ENCODE results near the gene FAM107B. TPM values are rescaled to one million over a fixed set of nuclear protein-coding genes. Genes with fewer than 3 reads are reported as not detected.

Gene FAM107B
- total and polyA plus RNA-seq, 4 donors, result 38.4 to 85.4 (median 68.9) TPM

DNA sequence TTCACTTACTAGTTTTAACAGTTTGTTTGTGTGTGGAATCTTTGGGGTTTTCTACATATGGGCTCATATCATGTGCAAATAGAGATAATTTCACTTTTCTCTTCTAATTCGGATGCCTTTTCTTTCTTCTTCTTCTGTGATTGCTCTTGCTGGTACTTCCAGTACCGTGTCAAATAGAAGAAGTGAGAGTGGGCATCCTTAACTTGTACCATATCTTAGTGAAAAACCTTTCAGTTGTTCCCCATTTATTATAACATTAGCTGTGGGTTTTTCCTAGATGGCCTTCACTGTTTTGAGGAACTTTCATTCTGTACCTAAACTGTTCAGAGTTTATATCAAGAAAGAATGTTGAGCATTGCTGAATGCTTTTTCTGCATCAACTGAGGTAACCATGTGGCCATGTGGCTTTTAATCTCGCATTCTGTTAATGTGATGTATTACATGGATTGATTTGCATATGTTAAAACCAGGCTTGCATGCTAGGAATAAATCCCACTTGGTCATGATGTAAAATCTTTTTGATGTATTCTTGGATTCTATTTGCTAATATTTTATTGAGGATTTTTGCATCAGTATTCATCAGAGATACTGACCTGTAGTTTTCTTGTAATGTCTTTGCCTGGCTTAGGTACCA lies 78.7 kb downstream of the FAM107B start:
- ATAC-seq (ENCODE audit: insufficient read depth, low FRiP score) (no peak), DNase-seq (no peak)
- Histone ChIP-seq H3K4me1 (ENCODE audit: control insufficient read depth in 5 of 5, insufficient read depth in 5 of 5, low read length in 5 of 5) (peaks cover 0 to 26% (median 4%) of the 10 kb centered on the region in 5 donors), H3K36me3 (ENCODE audit: control insufficient read depth in 4 of 4, insufficient read depth in 4 of 4, low read length in 4 of 4) (no peaks in the 10 kb centered on the region), H3K9ac (ENCODE audit: insufficient read depth in 1 of 2, low read length in 2 of 2) (no peak overlapping the region), H3K9me3 (ENCODE audit: control insufficient read depth in 4 of 4, insufficient read depth in 3 of 4, low read length in 3 of 4) (peaks cover 0 to 5% (median 0%) of the 10 kb centered on the region in 4 donors), H3K4me3 (no peak overlapping the region), H3K27ac (ENCODE audit: low read depth in 1 of 2, low read length in 1 of 2) (no peak overlapping the region), H3K27me3 (ENCODE audit: control insufficient read depth in 3 of 3, insufficient read depth in 3 of 3, low read length in 2 of 3) (no peaks in the 10 kb centered on the region)
- 56 to 92% methylated on average over 3 of the region's 3 CpGs for WGBS, 2 donors
- TF ChIP-seq, protein P1, sequence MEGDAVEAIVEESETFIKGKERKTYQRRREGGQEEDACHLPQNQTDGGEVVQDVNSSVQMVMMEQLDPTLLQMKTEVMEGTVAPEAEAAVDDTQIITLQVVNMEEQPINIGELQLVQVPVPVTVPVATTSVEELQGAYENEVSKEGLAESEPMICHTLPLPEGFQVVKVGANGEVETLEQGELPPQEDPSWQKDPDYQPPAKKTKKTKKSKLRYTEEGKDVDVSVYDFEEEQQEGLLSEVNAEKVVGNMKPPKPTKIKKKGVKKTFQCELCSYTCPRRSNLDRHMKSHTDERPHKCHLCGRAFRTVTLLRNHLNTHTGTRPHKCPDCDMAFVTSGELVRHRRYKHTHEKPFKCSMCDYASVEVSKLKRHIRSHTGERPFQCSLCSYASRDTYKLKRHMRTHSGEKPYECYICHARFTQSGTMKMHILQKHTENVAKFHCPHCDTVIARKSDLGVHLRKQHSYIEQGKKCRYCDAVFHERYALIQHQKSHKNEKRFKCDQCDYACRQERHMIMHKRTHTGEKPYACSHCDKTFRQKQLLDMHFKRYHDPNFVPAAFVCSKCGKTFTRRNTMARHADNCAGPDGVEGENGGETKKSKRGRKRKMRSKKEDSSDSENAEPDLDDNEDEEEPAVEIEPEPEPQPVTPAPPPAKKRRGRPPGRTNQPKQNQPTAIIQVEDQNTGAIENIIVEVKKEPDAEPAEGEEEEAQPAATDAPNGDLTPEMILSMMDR (IDR thresholded peaks at IDR 0.05; ENCODE audit: control extremely low read depth, extremely low read depth), result no peak

DNA sequence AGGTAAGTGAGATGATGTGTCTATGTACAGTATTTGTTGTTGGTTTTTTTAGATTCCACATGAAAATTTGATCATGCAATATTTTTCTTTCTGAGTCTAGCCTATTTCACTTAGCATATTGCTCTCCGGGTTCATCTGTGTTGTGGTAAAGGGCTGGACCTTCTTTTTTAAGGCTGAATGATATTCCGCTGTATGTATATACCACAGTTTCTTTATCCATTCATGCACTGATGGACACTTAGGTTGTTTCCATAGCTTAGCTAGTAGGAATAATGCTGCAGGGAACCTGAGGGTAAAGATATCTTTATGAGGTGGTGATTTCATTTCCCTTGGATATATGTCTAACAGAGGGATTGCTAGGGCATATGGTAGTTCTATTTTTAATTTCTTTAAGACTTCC lies 80.8 kb downstream of the FAM107B start:
- WGBS, 2 donors, result 75 to 98% methylated on average over 2 of the region's 2 CpGs
- ATAC-seq (ENCODE audit: insufficient read depth, low FRiP score) (no peak), DNase-seq (no peak)
- TF ChIP-seq, protein P1 (IDR thresholded peaks at IDR 0.05; ENCODE audit: control extremely low read depth, extremely low read depth), result no peak
- no peaks in the 10 kb centered on the region for H3K9me3 ChIP-seq (ENCODE audit: control insufficient read depth in 4 of 4, insufficient read depth in 3 of 4, low read length in 3 of 4)
- no peaks in the 10 kb centered on the region for H3K27me3 ChIP-seq (ENCODE audit: control insufficient read depth in 3 of 3, insufficient read depth in 3 of 3, low read length in 2 of 3)
- H3K27ac ChIP-seq (ENCODE audit: low read depth in 1 of 2, low read length in 1 of 2), result no peak overlapping the region
- H3K4me3 ChIP-seq, result no peak overlapping the region
- H3K4me1 ChIP-seq (ENCODE audit: control insufficient read depth in 5 of 5, insufficient read depth in 5 of 5, low read length in 5 of 5), result peaks cover 0 to 24% (median 0%) of the 10 kb centered on the region in 5 donors
- no peak overlapping the region for H3K9ac ChIP-seq (ENCODE audit: insufficient read depth in 1 of 2, low read length in 2 of 2)
- H3K36me3 ChIP-seq (ENCODE audit: control insufficient read depth in 4 of 4, insufficient read depth in 4 of 4, low read length in 4 of 4), result no peaks in the 10 kb centered on the region

DNA sequence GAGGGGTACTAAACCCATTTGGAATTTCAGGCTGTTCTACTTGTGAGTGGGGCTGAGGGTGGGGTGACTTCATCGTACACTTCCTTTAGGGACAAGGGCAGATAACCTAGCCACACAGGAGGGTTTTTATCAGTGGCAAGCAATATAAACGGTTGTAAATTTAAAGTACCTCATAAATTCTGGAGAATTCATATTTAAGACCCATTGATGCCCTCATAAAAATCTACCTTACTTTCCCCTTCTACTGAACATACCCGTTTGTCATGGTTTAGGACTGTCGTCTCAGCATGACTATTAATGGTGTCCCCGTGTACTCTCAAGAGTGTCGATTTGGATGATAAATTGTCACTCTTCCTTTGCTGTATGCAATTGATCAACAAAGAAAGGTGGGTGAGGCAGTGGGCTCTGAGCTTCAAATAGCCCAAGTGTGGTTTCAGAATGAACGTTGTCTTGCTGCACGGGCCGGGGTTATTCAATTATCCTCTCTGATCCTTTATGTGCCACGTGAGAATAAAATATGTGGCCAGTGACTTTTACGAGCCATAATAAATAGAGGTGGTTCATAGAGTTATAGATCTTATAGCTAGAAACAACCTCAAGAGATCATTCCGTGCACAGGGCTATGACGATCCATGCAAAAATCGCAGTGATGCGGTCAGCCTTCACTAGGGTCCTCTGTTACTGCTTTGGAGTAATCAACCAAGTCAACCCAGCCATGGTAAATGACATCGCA lies 82.2 kb downstream of the FAM107B start:
- Histone ChIP-seq H3K27ac (ENCODE audit: low read depth in 1 of 2, low read length in 1 of 2) (no peak overlapping the region), H3K9ac (ENCODE audit: insufficient read depth in 1 of 2, low read length in 2 of 2) (no peak overlapping the region), H3K27me3 (ENCODE audit: control insufficient read depth in 3 of 3, insufficient read depth in 3 of 3, low read length in 2 of 3) (no peaks in the 10 kb centered on the region), H3K36me3 (ENCODE audit: control insufficient read depth in 4 of 4, insufficient read depth in 4 of 4, low read length in 4 of 4) (no peaks in the 10 kb centered on the region), H3K4me1 (ENCODE audit: control insufficient read depth in 5 of 5, insufficient read depth in 5 of 5, low read length in 5 of 5) (peaks cover 0 to 19% (median 0%) of the 10 kb centered on the region in 5 donors), H3K9me3 (ENCODE audit: control insufficient read depth in 4 of 4, insufficient read depth in 3 of 4, low read length in 3 of 4) (no peaks in the 10 kb centered on the region), H3K4me3 (no peak overlapping the region)
- DNase-seq, result no peak
- WGBS, 2 donors, result 68 to 88% methylated on average over 16 of the region's 16 CpGs
- ATAC-seq (ENCODE audit: insufficient read depth, low FRiP score), result no peak
- TF ChIP-seq, protein P1 (IDR thresholded peaks at IDR 0.05; ENCODE audit: control extremely low read depth, extremely low read depth), result no peak

All from lung (tissue), 12 donors.